Measurements from ENCODE around the gene IKBKE. TPM values are rescaled to one million over a fixed set of nuclear protein-coding genes. Genes with fewer than 3 reads are reported as not detected.

IKBKE gene
- total RNA-seq, 1 donor from 2014 or later: 2.9 TPM

DNA sequence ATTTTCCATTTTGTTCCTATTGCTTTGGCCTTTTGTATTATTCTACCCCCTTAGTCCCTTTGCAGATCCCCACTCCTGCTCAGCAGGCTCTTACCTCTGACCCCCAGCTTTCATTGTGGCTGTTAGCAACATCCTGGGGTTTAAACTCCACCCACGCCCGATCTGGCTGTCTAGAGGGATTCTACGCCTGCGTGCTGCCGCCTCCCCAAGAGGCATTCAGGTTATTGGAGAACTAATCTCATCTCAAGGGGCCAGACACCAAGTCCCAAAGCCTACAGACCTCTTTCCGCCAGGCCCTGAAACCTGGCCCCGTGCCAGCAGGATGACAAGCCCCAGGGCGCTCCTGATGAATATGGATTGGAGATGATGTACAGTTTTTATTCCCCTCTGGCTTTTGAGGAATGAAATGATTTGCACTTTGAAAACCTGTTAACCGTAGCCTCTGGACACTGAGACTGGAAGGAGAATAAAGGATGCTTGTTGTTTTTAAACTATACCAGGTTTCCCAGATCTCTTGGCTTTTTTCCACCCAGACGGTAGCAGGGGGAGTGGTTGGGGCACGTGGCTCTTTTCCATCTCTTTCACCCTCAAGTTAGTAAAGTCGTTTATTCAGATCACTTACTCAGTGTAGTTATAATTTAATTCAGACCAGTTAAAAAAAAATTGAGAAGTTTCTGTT lies 14.5 kb upstream of the IKBKE start:
- H3K27me3 ChIP-seq (ENCODE audit: control insufficient read depth, insufficient read depth, low read length): no peaks in the 10 kb centered on the region
- no peak for DNase-seq (ENCODE audit: low read depth)
- TF ChIP-seq, protein P1, sequence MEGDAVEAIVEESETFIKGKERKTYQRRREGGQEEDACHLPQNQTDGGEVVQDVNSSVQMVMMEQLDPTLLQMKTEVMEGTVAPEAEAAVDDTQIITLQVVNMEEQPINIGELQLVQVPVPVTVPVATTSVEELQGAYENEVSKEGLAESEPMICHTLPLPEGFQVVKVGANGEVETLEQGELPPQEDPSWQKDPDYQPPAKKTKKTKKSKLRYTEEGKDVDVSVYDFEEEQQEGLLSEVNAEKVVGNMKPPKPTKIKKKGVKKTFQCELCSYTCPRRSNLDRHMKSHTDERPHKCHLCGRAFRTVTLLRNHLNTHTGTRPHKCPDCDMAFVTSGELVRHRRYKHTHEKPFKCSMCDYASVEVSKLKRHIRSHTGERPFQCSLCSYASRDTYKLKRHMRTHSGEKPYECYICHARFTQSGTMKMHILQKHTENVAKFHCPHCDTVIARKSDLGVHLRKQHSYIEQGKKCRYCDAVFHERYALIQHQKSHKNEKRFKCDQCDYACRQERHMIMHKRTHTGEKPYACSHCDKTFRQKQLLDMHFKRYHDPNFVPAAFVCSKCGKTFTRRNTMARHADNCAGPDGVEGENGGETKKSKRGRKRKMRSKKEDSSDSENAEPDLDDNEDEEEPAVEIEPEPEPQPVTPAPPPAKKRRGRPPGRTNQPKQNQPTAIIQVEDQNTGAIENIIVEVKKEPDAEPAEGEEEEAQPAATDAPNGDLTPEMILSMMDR (IDR thresholded peaks at IDR 0.05; ENCODE audit: insufficient read depth, low read length, severe bottlenecking): no peak
- no peak for FAIRE-seq
- no peak overlapping the region for H3K4me3 ChIP-seq (ENCODE audit: low read depth, low read length)
- H3K36me3 ChIP-seq (ENCODE audit: control insufficient read depth, insufficient read depth, low read length): peaks cover 7% of the 10 kb centered on the region

GRCh38 chr1:206456577-206457370 lies 13.5 kb upstream of the IKBKE start:
- FAIRE-seq: no peak
- TF ChIP-seq, protein P1 (IDR thresholded peaks at IDR 0.05; ENCODE audit: insufficient read depth, low read length, severe bottlenecking): no peak
- H3K4me3 ChIP-seq (ENCODE audit: low read depth, low read length): no peak overlapping the region

GRCh38 chr1:206457408-206458120 lies 12.7 kb upstream of the IKBKE start:
- no peak for FAIRE-seq

More at GRCh38 chr1:206456577-206457370, 13.5 kb upstream of the IKBKE start:
- Histone ChIP-seq H3K36me3 (ENCODE audit: control insufficient read depth, insufficient read depth, low read length) (peaks cover 4% of the 10 kb centered on the region), H3K27me3 (ENCODE audit: control insufficient read depth, insufficient read depth, low read length) (no peaks in the 10 kb centered on the region)
- peak; percentile 79 for DNase-seq (ENCODE audit: low read depth)

DNA sequence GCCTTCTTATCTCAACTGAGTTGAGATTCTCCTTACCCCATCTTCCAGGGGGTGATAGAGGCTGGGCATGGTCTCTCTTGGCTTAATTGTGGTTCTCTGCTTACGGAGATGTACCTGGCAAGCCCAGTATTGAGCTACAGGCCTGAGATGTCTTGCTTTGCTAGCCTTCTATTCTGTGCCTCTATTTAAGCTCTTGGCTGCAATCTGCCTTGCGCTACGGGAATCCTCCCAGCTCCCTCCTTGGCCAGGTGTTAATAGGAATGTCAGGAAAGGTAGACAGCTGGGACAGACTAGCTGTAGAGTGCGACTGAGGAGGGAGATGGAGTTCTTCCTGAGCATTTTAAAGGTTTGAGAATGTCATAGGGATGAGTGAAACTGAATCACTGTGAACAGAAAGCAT lies 10.6 kb upstream of the IKBKE start:
- H3K27me3 ChIP-seq (ENCODE audit: control insufficient read depth, insufficient read depth, low read length): no peaks in the 10 kb centered on the region
- H3K4me3 ChIP-seq (ENCODE audit: low read depth, low read length): no peak overlapping the region
- FAIRE-seq: no peak
- TF ChIP-seq, protein P1 (IDR thresholded peaks at IDR 0.05; ENCODE audit: insufficient read depth, low read length, severe bottlenecking): no peak
- H3K36me3 ChIP-seq (ENCODE audit: control insufficient read depth, insufficient read depth, low read length): peaks cover 2% of the 10 kb centered on the region
- no peak for DNase-seq (ENCODE audit: low read depth)

More at GRCh38 chr1:206457408-206458120, 12.7 kb upstream of the IKBKE start:
- H3K36me3 ChIP-seq (ENCODE audit: control insufficient read depth, insufficient read depth, low read length): peaks cover 4% of the 10 kb centered on the region
- no peaks in the 10 kb centered on the region for H3K27me3 ChIP-seq (ENCODE audit: control insufficient read depth, insufficient read depth, low read length)
- H3K4me3 ChIP-seq (ENCODE audit: low read depth, low read length): no peak overlapping the region
- TF ChIP-seq, protein P1 (IDR thresholded peaks at IDR 0.05; ENCODE audit: insufficient read depth, low read length, severe bottlenecking): no peak
- DNase-seq (ENCODE audit: low read depth): peak; percentile 47

DNA sequence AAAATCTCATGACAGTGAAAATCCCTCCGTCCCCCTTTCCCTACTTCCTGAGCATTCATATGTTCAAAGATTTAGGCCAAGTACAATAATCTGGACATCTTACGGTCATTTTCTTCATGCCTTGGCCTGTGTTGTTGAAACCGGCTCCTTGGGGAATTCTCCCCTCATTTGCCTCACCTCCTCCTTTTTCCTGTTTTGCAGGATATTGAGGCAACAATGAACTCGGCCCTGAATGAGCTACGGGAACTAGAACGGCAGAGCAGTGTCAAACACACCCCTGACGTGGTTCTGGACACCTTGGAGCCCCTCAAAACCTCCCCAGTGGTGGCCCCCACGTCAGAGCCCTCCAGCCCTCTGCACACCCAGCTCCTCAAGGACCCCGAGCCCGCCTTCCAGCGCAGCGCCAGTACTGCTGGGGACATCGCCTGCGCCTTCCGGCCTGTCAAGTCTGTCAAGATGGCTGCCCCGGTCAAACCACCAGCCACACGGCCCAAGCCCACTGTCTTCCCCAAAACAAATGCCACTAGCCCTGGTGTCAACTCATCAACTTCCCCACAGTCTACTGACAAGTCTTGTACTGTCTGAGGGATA lies 9.3 kb upstream of the IKBKE start:
- FAIRE-seq (no peak), DNase-seq (ENCODE audit: low read depth) (no peak)
- no peaks in the 10 kb centered on the region for H3K27me3 ChIP-seq (ENCODE audit: control insufficient read depth, insufficient read depth, low read length)
- TF ChIP-seq, protein P1 (IDR thresholded peaks at IDR 0.05; ENCODE audit: insufficient read depth, low read length, severe bottlenecking): no peak
- peaks cover 2% of the 10 kb centered on the region for H3K36me3 ChIP-seq (ENCODE audit: control insufficient read depth, insufficient read depth, low read length)
- no peak overlapping the region for H3K4me3 ChIP-seq (ENCODE audit: low read depth, low read length)

All from bronchial epithelial cell (primary cell).